Endothelial cell of umbilical vein (primary cell): ENCODE measurements around the gene SLC5A12.

Experiments used
- EZH2 ChIP-seq: IDR thresholded peaks from 2 replicates; pipeline ENCODE4 v1.6.1; 2012; ENCODE audit warnings: borderline replicate concordance, low read depth, mild to moderate bottlenecking, moderate library complexity, low read length, inconsistent platforms; ENCODE audit not compliant: severe bottlenecking
- GATA2 ChIP-seq: IDR thresholded peaks from 2 replicates; pipeline ENCODE4 v1.7.0; 2011; ENCODE audit warnings: low read depth, mild to moderate bottlenecking, moderate library complexity, mixed read lengths, low read length; ENCODE audit not compliant: insufficient read length, insufficient read depth
- POLR2A ChIP-seq: IDR thresholded peaks from 2 replicates; pipeline ENCODE4 v1.6.1; 2012; ENCODE audit warnings: low read depth, mild to moderate bottlenecking, control low read depth, low read length
- POLR2AphosphoS5 ChIP-seq: IDR thresholded peaks from 2 replicates; pipeline ENCODE4 v1.6.1; 2012; ENCODE audit warnings: low read depth, mild to moderate bottlenecking, control low read depth, low read length, moderate library complexity; ENCODE audit not compliant: insufficient read depth
- TF ChIP-seq, protein P1 (sequence below), 2 donors: IDR thresholded peaks; 1 replicate in 1 of 2; 2 replicates in 1 of 2; pipeline ENCODE4 v1.5.1; 2011; ENCODE audit warnings: low read length in 2 of 2, mild to moderate bottlenecking in 2 of 2, moderate library complexity in 2 of 2, control low read depth in 1 of 2, inconsistent platforms in 1 of 2, low read depth in 1 of 2; ENCODE audit not compliant: insufficient read depth in 1 of 2; ENCODE audit errors: extremely low read depth in 1 of 2

GRCh38 chr11:26710489-26710888 lies 11.4 kb downstream of the SLC5A12 start:
- TF ChIP-seq POLR2A (no peak), POLR2AphosphoS5 (no peak), EZH2 (no peak), GATA2 (no peak)
- TF ChIP-seq, protein P1, sequence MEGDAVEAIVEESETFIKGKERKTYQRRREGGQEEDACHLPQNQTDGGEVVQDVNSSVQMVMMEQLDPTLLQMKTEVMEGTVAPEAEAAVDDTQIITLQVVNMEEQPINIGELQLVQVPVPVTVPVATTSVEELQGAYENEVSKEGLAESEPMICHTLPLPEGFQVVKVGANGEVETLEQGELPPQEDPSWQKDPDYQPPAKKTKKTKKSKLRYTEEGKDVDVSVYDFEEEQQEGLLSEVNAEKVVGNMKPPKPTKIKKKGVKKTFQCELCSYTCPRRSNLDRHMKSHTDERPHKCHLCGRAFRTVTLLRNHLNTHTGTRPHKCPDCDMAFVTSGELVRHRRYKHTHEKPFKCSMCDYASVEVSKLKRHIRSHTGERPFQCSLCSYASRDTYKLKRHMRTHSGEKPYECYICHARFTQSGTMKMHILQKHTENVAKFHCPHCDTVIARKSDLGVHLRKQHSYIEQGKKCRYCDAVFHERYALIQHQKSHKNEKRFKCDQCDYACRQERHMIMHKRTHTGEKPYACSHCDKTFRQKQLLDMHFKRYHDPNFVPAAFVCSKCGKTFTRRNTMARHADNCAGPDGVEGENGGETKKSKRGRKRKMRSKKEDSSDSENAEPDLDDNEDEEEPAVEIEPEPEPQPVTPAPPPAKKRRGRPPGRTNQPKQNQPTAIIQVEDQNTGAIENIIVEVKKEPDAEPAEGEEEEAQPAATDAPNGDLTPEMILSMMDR (IDR thresholded peaks at IDR 0.05; ENCODE audit: extremely low read depth in 1 of 2, insufficient read depth in 1 of 2, low read depth in 1 of 2, low read length in 2 of 2), result no peak
